IMR-90 (cell line): ENCODE measurements around the gene AZI2.

Experiments
- MAFK ChIP-seq: IDR thresholded peaks from 2 replicates; pipeline ENCODE4 v1.6.1; 2012; ENCODE audit warnings: low read depth, low read length, improper control_type of control experiment
- POLR2A ChIP-seq: IDR thresholded peaks from 2 replicates; pipeline ENCODE4 v1.6.1; 2012; ENCODE audit warnings: mild to moderate bottlenecking, low read depth, low read length
- SMC3 ChIP-seq: fragments of 150-350 bp; IDR thresholded peaks from 2 replicates; pipeline ENCODE4 v1.6.1; 2016; ENCODE audit warnings: low read depth, mild to moderate bottlenecking, antibody characterized with exemption, low read length, moderate library complexity
- TF ChIP-seq, protein P1 (sequence below): conservative IDR thresholded peaks from 2 replicates; pipeline ENCODE4 v1.5.1; 2012; ENCODE audit warnings: mild to moderate bottlenecking, low read depth, low read length, improper control_type of control experiment

- no peak for TF ChIP-seq POLR2A
- TF ChIP-seq, protein P1, sequence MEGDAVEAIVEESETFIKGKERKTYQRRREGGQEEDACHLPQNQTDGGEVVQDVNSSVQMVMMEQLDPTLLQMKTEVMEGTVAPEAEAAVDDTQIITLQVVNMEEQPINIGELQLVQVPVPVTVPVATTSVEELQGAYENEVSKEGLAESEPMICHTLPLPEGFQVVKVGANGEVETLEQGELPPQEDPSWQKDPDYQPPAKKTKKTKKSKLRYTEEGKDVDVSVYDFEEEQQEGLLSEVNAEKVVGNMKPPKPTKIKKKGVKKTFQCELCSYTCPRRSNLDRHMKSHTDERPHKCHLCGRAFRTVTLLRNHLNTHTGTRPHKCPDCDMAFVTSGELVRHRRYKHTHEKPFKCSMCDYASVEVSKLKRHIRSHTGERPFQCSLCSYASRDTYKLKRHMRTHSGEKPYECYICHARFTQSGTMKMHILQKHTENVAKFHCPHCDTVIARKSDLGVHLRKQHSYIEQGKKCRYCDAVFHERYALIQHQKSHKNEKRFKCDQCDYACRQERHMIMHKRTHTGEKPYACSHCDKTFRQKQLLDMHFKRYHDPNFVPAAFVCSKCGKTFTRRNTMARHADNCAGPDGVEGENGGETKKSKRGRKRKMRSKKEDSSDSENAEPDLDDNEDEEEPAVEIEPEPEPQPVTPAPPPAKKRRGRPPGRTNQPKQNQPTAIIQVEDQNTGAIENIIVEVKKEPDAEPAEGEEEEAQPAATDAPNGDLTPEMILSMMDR, result no peak
- TF ChIP-seq MAFK, result no peak
- no peak for TF ChIP-seq SMC3
These were observed 1.0 kb downstream of the AZI2 start for GRCh38 chr3:28347374-28348264.
